RWPE1 (cell line): ENCODE measurements around the gene PUDP.

Experiments used
- CTCF ChIA-PET: fragments of 350-600 bp; sonication (Branson Sonifier 250); formaldehyde crosslinking; extraction: SDS; loops from one replicate; lab custom pipeline; 2021; lab: Yijun Ruan, JAX
- POLR2A ChIA-PET: fragments of 400-600 bp; formaldehyde crosslinking; extraction: SDS; loops from one replicate; lab custom pipeline; 2020; ENCODE audit warnings: antibody characterized with exemption; ENCODE audit not compliant: low non-redundant PET; lab: Yijun Ruan, JAX
- DNase-seq: peaks from one replicate; pipeline ENCODE4 v3.0.0; 2012; ENCODE audit warnings: low spot score
- H3K27ac ChIP-seq: fragments of 450-650 bp; 2 replicates; pipeline ENCODE4 v1.5.1; 2017
- CTCF ChIP-seq: fragments of 450-650 bp; conservative IDR thresholded peaks from 2 replicates; pipeline ENCODE4 v1.5.1; 2017; ENCODE audit warnings: low read depth, mild to moderate bottlenecking

PUDP gene

DNA sequence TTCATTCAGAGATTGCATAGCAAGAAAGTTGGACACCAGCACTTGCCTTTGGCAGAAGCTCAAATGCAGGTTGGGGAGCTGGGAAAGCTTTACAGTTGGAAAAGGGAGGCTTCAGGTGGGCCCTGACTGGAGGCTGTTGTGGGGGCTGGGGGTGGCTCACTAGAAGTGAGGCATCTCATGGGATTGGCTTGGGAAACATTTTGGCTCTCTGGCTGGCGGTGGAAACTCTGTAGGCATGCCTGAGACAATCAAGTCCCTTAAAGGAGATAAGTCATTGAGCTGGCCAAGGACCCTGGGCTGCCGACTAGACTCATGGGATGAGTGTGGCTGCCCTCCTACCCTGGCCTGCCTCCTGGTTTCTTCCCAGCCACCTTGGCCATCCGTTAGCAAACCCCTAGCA lies 31.9 kb downstream of the PUDP start:
- CTCF ChIA-PET = no interaction called here
- H3K27ac ChIP-seq = no peak overlapping the region
- DNase-seq = no peak
- POLR2A ChIA-PET = no interaction called here
- TF ChIP-seq CTCF = no peak

GRCh38 chrX:7115557-7115956 lies 32.4 kb downstream of the PUDP start:
- no peak for DNase-seq
- ChIA-PET POLR2A (no interaction called here), CTCF (no interaction called here)
- no peak for TF ChIP-seq CTCF
- H3K27ac ChIP-seq = no peak overlapping the region

DNA sequence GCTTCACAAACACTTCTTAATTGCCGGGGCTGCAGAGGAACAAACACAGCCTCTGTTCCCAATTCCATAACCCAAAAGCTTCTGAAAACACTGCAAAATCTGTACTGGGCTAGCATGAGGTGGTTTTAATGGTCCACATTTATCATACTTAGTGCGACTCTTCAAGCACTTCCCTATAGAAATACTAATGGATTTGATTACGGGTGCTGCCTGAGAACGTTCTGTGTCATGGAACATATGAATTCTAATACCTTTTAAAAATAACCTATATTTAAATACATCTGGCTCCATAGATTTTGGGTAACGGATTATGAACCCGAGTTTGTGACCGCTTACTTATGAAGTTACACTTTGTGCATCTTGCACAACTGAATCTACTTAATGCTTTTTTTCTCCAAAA lies 35.9 kb downstream of the PUDP start:
- CTCF ChIA-PET = no interaction called here
- H3K27ac ChIP-seq = no peak overlapping the region
- POLR2A ChIA-PET = no interaction called here
- no peak for TF ChIP-seq CTCF
- no peak for DNase-seq

DNA sequence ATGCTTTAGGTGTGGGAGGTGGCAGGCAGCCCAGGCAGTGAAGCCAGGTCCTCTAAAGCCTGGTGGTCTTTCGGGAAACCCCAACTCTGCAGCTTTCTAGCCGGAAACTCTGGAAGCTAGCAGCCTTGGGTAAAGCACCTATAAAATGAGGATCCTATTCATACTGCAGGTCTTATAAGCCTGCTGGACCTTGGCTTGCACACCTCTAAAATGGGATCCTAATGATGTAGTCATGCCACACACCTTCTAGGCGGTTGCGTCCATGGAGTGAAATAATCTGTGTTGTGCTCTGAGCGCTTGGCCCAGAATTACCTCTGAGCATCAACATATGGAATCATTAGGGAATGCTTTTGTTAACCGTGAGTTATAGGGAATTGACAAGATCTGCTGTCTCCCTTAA lies 36.4 kb downstream of the PUDP start:
- DNase-seq = no peak
- no peak for TF ChIP-seq CTCF
- CTCF ChIA-PET = no interaction called here
- POLR2A ChIA-PET = no interaction called here
- H3K27ac ChIP-seq = no peak overlapping the region

DNA sequence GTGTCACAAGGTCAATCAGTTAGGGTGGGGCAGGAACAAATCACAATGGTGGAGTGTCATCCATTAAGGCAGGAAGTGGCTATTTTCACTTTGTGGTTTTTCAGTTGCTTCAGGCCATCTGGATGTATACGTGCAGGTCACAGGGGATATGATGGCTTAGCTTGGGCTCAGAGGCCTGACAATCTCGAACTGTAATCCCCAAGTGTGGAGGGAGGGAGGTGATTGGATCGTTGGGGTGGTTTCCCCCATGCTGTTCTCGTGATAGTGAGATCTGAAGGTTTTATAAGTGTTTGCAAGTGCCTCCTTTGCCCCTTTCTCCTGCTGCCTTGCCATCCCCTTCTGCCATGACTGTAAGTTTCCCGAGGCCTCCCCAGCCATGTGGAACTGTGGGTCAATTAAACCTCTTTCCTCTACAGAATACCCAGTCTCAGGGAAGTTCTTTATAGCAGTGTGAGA lies 37.1 kb downstream of the PUDP start:
- no peak for TF ChIP-seq CTCF
- no peak overlapping the region for H3K27ac ChIP-seq
- DNase-seq = no peak
- CTCF ChIA-PET = no interaction called here
- POLR2A ChIA-PET = no interaction called here

DNA sequence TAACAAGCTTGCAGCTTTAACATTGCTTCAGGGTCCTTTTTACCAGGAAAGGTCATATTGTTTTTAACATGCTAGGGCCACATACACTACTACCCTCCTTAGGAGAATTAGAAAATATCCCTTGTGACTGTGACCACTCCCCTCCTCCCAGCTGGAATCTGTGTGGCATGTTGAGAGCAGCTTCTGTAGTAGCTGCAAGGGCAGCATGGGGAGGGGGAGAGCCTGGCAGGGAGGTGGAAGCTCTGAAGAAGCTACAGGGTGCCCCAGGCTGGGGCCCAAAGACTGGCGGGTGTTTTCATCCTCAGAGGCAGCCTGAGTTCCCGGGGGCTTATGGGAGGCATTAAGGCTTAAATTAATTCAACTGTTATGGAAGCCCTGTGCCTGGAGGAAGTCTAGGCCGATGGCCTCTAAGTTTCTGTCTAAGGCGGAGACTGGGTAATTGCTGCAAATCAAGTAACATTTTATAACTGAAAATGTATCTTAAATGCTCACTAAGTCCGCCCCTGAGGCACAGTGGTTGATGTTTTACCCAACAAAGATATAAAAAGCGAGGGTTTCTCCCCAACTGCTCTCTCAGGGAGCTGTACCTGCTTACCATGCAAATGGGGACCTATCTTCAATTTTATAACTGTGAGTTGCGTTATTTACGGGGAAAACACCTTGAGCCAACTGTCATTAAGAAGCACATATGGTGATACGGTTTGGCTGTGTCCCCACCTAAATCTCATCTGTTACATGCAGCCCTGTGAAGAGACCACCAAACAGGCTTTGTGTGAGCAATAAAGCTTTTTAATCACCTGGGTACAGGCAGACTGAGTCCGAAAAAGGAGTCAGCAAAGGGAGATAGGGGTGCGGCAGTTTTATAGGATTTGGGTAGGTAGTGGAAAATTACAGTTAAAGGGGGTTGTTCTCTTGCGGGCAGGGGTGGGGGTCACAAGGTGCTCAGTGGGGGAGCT lies 37.8 kb downstream of the PUDP start:
- TF ChIP-seq CTCF = no peak
- DNase-seq = no peak
- CTCF ChIA-PET = no interaction called here
- POLR2A ChIA-PET = no interaction called here
- H3K27ac ChIP-seq = no peak overlapping the region
